ENCODE results near the gene SLC17A9. TPM values are rescaled to one million over a fixed set of nuclear protein-coding genes. Genes with fewer than 3 reads are reported as not detected.

Gene SLC17A9
- total RNA-seq, 1 donor from 2014 or later, result 12.4 TPM

DNA sequence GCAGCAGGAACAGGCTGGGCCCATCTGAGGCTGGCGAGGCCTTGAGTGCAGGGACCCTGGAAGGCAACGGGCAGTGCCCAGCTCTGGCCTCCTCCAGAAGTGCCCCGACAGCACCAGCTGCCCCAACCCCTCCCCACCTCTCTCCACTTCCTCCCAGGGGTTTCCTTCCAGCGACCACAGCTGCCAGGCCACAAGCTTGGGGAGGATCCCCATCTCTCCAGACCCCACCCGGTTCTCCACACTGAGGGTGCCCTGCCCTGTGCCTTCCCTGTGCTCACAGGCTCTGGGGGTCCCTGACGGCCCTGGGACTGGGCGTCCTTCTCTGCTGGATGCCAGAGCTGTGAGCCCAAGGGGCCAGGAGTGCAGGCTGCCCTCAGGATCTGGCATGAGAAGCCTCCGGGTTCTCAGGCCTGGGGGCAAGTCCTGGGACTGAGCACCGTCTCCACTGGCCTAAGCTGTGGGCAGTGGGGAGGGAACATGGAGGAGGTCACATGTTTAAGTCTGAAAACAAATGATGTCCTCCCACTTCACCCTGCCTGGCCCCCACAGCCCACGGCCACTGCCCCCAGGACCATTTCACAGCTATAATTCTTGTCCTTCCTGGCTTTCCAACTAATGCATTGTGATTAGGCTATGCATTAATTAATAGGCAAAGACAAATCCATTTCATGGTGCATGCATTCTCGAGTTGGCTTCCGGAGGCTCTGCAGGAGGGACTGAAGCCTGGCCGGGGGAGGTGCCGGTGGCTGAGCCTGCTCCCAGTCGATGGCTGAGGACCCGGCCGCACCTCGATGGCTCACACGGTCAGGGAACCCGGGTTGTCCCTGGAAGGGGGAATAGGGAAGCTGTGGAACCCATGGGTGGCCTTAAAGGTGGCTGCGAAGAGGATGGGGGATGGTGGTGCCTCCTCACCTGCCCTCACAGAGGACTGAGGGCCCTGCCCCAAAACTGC is 29.9 kb downstream of the SLC17A9 start:
- DNase-seq (ENCODE audit: low read depth), result no peak
- no peaks in the 10 kb centered on the region for H3K4me1 Mint-ChIP-seq (ENCODE audit: low read depth, unreplicated experiment)

DNA sequence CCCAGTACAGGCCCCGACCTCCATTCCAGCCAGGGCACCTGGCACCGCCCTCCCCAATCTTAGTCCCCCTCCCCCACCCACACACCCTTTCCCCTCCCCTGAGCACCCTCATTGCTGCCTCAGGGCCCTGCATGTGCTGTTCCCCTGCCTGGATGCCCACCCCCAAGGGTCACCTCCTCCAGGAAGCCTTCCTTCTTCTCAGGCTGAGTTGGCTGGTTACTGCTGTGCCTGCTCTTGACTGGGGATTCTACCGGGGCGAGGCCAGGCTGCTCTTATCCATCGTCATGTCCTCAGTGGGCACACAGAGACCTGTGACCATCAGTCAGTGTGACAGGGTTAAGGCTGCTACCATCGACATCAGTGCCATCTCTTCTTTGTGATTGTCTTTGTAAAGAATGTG is 30.7 kb downstream of the SLC17A9 start:
- no peak overlapping the region for H3K4me3 Mint-ChIP-seq (ENCODE audit: unreplicated experiment)
- H3K36me3 Mint-ChIP-seq (ENCODE audit: low read depth, unreplicated experiment), result no peaks in the 10 kb centered on the region
- H3K4me1 ChIP-seq (ENCODE audit: insufficient read depth, low read length), result no peaks in the 10 kb centered on the region
- no peak for DNase-seq (ENCODE audit: low read depth)
- no peaks in the 10 kb centered on the region for H3K9me3 ChIP-seq (ENCODE audit: insufficient read depth, low read depth, low read length)
- no peaks in the 10 kb centered on the region for H3K4me1 Mint-ChIP-seq (ENCODE audit: low read depth, unreplicated experiment)
- TF ChIP-seq, protein P1, sequence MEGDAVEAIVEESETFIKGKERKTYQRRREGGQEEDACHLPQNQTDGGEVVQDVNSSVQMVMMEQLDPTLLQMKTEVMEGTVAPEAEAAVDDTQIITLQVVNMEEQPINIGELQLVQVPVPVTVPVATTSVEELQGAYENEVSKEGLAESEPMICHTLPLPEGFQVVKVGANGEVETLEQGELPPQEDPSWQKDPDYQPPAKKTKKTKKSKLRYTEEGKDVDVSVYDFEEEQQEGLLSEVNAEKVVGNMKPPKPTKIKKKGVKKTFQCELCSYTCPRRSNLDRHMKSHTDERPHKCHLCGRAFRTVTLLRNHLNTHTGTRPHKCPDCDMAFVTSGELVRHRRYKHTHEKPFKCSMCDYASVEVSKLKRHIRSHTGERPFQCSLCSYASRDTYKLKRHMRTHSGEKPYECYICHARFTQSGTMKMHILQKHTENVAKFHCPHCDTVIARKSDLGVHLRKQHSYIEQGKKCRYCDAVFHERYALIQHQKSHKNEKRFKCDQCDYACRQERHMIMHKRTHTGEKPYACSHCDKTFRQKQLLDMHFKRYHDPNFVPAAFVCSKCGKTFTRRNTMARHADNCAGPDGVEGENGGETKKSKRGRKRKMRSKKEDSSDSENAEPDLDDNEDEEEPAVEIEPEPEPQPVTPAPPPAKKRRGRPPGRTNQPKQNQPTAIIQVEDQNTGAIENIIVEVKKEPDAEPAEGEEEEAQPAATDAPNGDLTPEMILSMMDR (IDR thresholded peaks at IDR 0.05; ENCODE audit: insufficient read depth, low read depth, low read length), result no peak
- no peak for TF ChIP-seq EZH2 (IDR thresholded peaks at IDR 0.05; ENCODE audit: insufficient read depth, low read length)
- H3K27ac ChIP-seq (ENCODE audit: low read depth, low read length), result no peak overlapping the region
- H3K9me3 Mint-ChIP-seq (ENCODE audit: unreplicated experiment), result no peaks in the 10 kb centered on the region
- H3K27me3 ChIP-seq (ENCODE audit: insufficient read depth, low read length), result peaks cover 30% of the 10 kb centered on the region
- no peak overlapping the region for H2AFZ ChIP-seq (ENCODE audit: low read depth, low read length)
- no peak overlapping the region for H3K27ac Mint-ChIP-seq (ENCODE audit: unreplicated experiment)
- H3K4me2 ChIP-seq (ENCODE audit: low read length), result no peak overlapping the region
- FAIRE-seq, result no peak
- H3K79me2 ChIP-seq (ENCODE audit: insufficient read depth, low read length), result no peaks in the 10 kb centered on the region
- H3K36me3 ChIP-seq (ENCODE audit: insufficient read depth, low read length), result no peaks in the 10 kb centered on the region
- no peak overlapping the region for H3K9ac ChIP-seq (ENCODE audit: low read length)
- H4K20me1 ChIP-seq (ENCODE audit: insufficient read depth, low read length), result no peaks in the 10 kb centered on the region
- H3K27me3 Mint-ChIP-seq (ENCODE audit: low read depth, unreplicated experiment), result peaks cover 56% of the 10 kb centered on the region
- no peak overlapping the region for H3K4me3 ChIP-seq (ENCODE audit: insufficient read depth, low read depth, low read length)

More for the DNA sequence above, 29.9 kb downstream of the SLC17A9 start:
- TF ChIP-seq, protein P1 (IDR thresholded peaks at IDR 0.05; ENCODE audit: insufficient read depth, low read depth, low read length), result no peak
- no peak for TF ChIP-seq EZH2 (IDR thresholded peaks at IDR 0.05; ENCODE audit: insufficient read depth, low read length)
- H3K4me3 ChIP-seq (ENCODE audit: insufficient read depth, low read depth, low read length), result no peak overlapping the region
- H3K9ac ChIP-seq (ENCODE audit: low read length), result no peak overlapping the region
- no peak for FAIRE-seq
- Mint-ChIP-seq H3K27me3 (ENCODE audit: low read depth, unreplicated experiment) (peaks cover 54% of the 10 kb centered on the region), H3K4me3 (ENCODE audit: unreplicated experiment) (no peak overlapping the region), H3K36me3 (ENCODE audit: low read depth, unreplicated experiment) (no peaks in the 10 kb centered on the region), H3K9me3 (ENCODE audit: unreplicated experiment) (no peaks in the 10 kb centered on the region), H3K27ac (ENCODE audit: unreplicated experiment) (no peak overlapping the region)
- no peaks in the 10 kb centered on the region for H3K9me3 ChIP-seq (ENCODE audit: insufficient read depth, low read depth, low read length)
- H2AFZ ChIP-seq (ENCODE audit: low read depth, low read length), result no peak overlapping the region
- H4K20me1 ChIP-seq (ENCODE audit: insufficient read depth, low read length), result no peaks in the 10 kb centered on the region
- no peak overlapping the region for H3K27ac ChIP-seq (ENCODE audit: low read depth, low read length)
- H3K27me3 ChIP-seq (ENCODE audit: insufficient read depth, low read length), result peaks cover 32% of the 10 kb centered on the region
- H3K4me2 ChIP-seq (ENCODE audit: low read length), result no peak overlapping the region
- H3K36me3 ChIP-seq (ENCODE audit: insufficient read depth, low read length), result no peaks in the 10 kb centered on the region
- H3K4me1 ChIP-seq (ENCODE audit: insufficient read depth, low read length), result no peaks in the 10 kb centered on the region
- no peaks in the 10 kb centered on the region for H3K79me2 ChIP-seq (ENCODE audit: insufficient read depth, low read length)
